HG03097 (cell line): ENCODE data around the gene ABCC11.
"Not testable (repeated sequence)": the region's sequence is repeated elsewhere in the genome, so short reads cannot be mapped to it uniquely, and the experiment has no call there.

Experiments
- ATAC-seq: cut with Tn5 transposase; IDR thresholded peaks from one replicate; pipeline ENCODE4 v1.9.1; 2021; ENCODE audit not compliant: unreplicated experiment, low FRiP score

Gene ABCC11

GRCh38 chr16:48250520-48251278 lies 3.4 kb upstream of the ABCC11 start:
- ATAC-seq, result no peak

- ATAC-seq, result no peak
These were observed 1.3 kb downstream of the ABCC11 start for GRCh38 chr16:48246066-48246465.

DNA sequence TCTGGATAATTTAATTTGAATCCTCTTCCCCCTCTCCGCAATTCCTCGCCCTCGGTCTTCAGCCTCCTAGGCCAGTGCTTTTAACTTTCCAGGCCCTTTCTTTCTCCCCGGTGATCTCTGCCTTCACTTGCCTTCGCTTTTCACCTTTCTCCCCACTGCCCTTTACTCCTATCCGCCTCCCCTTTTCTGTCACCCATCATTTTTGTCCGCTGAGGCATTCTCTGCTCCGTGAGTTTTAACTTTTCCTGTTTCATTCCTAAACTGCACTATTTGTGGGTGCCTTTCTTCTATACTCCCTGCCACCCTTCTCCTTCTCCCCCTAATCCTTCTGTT lies 2.5 kb downstream of the ABCC11 start:
- ATAC-seq, result no peak

DNA sequence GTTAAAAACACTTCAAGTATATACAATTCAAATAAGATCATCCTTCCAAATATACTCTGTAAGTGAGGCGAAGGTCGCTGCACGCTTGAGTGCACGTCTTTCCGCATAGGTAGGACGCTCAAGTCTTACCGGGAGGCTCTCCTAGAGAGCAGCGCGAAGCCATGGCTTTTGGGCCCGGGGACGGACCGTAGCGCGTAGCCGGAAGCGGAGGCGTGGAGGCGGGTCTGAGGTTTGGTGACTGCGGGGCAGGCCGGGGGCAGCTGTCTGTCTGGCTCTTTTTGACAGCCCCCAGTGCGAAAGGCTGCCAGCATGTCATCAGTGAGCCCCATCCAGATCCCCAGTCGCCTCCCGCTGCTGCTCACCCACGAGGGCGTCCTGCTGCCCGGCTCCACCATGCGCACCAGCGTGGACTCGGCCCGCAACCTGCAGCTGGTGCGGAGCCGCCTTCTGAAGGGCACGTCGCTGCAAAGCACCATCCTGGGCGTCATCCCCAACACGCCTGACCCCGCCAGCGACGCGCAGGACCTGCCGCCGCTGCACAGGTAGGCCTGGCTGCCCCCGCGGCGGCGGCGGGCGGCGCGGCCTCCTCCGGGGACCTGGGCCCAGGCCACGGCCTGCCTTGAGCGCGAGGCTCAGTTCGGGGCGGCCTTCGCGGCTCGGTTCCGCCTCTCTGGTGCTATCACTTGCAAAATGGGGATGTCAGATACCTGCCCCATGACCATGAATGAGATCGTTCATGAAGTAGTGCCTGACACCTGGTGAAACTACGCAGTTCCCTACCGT lies 3.1 kb downstream of the ABCC11 start, which contains the start of gene LONP2:
LONP2 (plus strand) TSS at position 221 of the 783 bp plus-strand sequence; CDS start at position 310, 89 bp downstream.
- ATAC-seq, result peak; percentile 98

GRCh38 chr16:48240147-48240546 lies 7.2 kb downstream of the ABCC11 start:
- not testable (repeated sequence) for ATAC-seq

DNA sequence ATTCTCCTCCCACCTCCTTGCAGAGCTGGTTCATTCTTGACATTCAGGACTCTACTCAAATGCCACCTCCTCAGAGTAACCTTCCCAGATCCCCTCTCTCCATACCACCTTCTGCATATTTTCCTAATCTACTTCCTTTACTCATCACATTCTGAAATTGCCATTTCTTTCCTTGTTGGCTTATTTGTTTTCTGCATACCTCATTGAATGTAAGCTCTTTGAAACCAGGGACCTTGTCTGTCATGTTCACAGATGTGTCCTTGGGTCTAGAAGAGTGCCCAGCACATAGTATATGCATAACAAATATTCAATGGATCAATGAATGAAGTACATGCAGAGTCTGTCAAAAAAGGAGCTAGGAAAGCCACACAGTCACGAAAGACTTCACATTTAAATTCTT lies 11.1 kb downstream of the ABCC11 start:
- ATAC-seq, result no peak

- ATAC-seq, result no peak
These were observed 11.7 kb downstream of the ABCC11 start for GRCh38 chr16:48235556-48236136.

DNA sequence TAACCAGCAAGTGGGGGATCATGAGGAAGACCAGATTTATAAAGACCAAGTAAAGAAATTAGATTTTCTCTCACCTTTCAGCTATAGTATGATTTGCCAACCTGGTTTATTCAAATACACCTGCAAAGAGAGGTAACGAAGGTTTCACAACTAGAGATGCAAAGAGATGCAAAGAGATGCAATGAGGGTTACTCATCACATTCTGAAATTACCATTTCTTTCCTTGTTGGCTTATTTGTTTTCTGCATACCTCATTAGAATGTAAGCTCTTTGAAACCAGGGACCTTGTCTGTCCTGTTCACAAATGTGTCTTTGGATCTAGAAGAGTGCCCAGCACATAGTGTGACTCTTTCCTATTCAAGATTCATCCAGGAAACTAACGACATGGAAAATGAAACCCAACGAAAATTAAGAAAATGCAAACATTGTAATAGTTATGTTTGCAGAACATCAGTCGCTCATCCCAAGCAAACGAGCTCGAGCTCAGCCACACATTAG lies 12.2 kb downstream of the ABCC11 start:
- no peak for ATAC-seq

DNA sequence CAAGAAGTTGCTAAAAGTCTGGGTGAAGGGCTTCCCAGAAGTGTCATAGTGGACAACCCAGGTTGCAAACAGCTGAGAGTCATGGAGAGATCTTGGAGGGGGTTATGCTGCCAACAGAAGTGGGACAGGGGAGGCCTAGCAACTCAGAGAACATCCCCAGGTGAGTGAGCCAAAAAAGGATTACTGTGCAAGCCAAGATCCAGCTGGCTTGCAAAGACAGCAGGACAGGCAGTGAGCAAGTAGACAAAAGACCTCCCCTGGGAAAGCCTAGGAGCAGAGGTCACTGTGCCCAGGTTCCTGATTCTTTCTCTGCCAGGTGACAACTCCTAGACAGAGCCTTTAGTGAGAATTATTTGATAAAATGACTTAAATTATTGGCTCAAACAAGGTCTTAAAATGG lies 12.7 kb downstream of the ABCC11 start:
- ATAC-seq, result no peak

DNA sequence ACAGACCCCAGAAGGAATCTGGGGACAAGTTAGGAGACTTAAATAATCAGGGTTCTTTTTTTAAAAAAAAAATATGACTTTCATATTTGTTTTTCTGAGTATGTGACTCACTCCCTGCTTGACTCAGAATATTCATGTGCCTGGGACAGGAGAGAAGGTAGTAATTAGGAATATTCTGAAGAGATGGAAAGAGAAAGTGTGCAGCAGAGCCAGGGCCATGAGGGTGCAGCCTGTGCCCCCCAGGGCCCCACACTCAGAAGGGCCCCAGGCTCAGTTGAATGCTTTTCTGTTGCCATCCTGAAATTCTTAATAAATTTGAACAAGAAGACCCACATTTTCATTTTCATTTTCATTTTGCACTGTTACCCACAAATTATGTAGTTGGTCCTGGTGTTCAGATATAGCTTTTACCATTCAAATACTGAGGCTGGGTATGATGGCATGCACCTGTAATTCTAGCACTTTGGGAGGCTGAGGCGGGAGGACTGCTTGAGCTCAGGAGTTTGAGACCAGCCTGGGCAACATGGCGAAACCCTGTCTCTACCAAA lies 14.8 kb downstream of the ABCC11 start:
- no peak for ATAC-seq

DNA sequence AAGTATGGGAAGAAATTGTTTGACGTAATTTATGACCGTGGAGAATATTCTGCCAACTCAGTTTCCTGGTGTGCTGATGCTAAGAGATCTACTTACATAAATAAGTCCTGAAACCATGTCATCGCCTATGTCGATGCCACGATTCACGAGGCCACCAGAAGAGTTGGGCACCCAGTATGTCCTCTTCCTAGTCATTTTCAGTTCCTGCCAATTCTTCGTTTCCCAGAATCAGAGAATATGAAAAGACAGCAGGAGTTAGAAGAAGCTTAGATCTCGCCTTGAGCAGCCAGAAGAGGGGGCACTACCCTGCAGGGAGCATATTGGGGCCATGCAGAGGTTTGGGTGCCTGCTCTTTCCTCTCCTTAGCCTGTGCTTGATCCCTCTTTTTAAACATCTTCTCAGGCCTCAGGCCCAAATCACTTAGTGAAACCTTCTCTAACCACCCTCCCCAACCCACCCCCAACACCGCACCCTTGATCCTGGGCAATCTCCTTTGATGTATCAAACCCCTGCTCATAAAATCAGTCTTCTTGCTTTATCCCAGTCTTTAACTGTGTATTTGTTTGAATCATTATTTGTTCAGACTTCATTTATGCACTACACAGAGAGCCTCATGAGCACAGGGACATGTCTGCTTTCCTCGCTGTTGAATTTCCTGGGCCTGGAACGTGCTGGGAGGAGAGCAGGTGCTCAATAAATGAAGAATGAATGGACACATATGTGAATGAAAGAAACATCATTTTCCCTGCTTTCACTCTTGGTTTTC lies 15.4 kb downstream of the ABCC11 start:
- peak; percentile 51 for ATAC-seq

- no peak for ATAC-seq
These were observed 21.9 kb downstream of the ABCC11 start for GRCh38 chr16:48225456-48225855.

DNA sequence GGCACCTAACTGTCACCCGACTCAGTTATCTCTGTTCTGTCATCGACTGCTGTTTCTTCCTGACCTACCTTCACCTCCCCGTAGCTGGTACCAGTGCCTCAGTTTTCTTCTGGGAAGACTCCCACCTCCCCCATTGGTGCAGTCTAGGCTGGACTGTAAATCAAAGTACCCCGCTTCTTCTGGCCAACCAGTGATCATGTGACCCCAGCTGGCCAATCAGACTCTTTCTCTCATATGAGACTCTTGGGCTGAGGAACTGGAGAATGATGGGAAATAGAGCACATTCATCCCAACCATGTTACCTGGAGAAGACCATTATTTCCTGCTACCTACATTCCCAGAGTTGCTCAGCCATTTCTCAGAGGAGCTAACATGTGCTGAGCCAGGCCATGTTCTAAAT lies 23.8 kb downstream of the ABCC11 start:
- ATAC-seq, result no peak

GRCh38 chr16:48220891-48221290 lies 26.4 kb downstream of the ABCC11 start:
- ATAC-seq, result no peak

GRCh38 chr16:48218473-48218872 lies 28.9 kb downstream of the ABCC11 start:
- no peak for ATAC-seq

DNA sequence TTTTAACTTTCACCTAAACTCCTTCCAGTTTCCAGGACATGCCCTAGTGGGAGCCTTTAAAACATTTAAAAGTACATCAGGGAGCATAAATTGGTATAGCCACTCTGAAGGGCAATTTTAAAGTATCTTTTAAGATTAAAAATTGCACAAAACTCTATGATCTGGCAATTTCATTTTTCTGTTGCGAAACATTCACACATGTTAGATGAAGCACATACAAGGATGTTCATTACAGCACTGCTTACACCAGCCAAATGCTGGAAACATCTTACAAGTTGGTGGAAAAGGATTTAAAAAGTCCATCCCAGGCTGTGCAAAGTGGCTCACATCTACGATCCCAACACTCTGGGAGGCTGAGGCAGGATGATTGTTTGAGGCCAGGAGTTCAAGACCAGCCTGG lies 29.6 kb downstream of the ABCC11 start:
- ATAC-seq, result no peak

DNA sequence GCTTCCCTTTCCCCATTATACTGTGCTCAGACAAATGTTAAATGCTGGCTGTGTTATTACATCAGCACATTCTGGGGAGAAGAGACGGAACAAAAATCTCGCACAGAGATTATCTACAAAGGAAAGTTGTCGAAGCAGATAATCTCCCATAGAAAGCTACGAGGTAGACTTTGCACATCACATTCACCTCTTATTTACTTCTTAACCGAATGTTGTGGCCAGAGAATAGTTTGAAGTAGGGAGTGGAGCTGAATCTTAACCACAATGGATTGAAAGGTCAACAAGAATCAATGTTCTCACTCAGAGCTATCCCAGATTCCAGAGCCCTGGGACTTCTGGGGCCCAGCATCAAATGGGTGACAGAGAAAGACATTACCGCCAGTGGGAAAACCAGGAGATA lies 31.6 kb downstream of the ABCC11 start:
- no peak for ATAC-seq

- ATAC-seq, result no peak
These were observed 35.3 kb downstream of the ABCC11 start for GRCh38 chr16:48212033-48212432.

- ATAC-seq, result no peak
These were observed 36.6 kb downstream of the ABCC11 start for GRCh38 chr16:48210747-48211146.

- ATAC-seq, result no peak
These were observed 40.6 kb downstream of the ABCC11 start for GRCh38 chr16:48206594-48207242.
